ENCODE results near the gene FAF1.
"Not testable (repeated sequence)": the region's sequence is repeated elsewhere in the genome, so short reads cannot be mapped to it uniquely, and the experiment has no call there.

- not testable (repeated sequence) for TF ChIP-seq SP1, FOXK2 (IDR thresholded peaks at IDR 0.05)
These were observed 24.8 kb downstream of the FAF1 start for GRCh38 chr1:50935276-50935675.
